DMS53 (cell line): ENCODE data around the gene PREX1.
"Not testable (repeated sequence)": the region's sequence is repeated elsewhere in the genome, so short reads cannot be mapped to it uniquely, and the experiment has no call there.

ENCODE experiments used
- DNase-seq: peaks from one replicate; lab custom pipeline; 2025; lab: John Stamatoyannopoulos, UW

Gene PREX1

DNA sequence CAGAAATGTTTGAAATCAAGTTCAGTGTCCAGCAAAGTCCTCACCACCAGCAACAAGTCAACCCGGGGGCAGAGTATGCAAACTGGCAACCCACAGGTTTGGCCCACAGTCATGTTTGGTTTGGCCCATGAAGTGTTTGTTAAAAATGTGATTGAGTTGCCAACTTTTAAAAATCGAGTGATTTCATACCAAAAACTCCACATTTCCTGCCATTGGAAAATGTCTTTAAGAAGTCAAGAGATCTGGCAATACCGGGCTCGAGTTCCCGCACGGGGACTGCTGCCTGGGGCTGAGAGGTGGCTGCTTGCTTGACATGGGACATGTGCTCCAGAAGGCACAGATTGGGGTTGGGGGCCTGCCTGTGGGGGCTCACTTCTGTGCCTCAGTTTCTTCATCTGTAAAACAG is 36.1 kb downstream of the PREX1 start:
- DNase-seq = no peak

DNA sequence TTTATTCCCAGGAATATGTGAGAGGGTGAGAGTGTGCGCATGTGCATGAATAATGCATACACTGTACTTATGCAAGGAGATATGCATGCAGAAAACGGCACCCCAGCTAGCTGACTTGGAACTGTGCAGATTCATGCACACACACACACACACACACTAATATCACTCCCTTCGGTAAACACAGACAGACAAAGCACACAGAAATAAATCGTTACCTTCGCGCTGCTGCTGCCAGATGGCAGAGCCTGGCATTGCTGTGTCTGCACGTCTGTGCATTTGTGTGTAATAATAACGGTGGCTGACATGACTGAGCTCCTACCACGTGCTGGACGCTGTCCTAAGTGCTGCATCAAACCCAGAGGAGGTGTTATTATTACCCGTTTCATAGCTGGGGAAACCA is 36.8 kb downstream of the PREX1 start:
- DNase-seq = no peak

DNA sequence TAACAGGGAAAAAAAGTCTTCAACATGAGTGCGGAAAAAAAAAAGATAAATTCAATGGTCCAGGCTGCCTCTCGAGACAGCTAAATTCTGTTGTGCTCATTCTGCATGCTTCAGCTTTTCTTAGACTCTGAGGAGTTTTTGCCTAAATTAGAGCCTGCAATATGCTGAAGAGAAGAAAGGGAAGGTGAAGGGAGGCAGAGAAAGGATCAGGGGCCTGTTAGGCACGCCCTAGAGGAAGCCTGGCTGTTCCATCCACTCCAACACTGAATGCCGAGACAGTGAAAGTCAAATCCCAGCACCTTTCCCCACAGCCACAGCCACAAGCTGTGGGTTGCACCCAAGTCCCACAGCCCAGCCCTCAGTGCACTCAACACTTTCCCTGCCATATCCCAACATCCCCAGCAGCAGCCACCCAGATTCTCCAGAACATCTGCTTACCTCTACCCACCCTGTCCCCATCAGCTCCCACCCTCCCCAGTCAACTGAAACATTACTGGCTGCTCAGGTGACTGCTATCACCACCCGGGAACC is 37.3 kb downstream of the PREX1 start:
- DNase-seq = no peak

DNA sequence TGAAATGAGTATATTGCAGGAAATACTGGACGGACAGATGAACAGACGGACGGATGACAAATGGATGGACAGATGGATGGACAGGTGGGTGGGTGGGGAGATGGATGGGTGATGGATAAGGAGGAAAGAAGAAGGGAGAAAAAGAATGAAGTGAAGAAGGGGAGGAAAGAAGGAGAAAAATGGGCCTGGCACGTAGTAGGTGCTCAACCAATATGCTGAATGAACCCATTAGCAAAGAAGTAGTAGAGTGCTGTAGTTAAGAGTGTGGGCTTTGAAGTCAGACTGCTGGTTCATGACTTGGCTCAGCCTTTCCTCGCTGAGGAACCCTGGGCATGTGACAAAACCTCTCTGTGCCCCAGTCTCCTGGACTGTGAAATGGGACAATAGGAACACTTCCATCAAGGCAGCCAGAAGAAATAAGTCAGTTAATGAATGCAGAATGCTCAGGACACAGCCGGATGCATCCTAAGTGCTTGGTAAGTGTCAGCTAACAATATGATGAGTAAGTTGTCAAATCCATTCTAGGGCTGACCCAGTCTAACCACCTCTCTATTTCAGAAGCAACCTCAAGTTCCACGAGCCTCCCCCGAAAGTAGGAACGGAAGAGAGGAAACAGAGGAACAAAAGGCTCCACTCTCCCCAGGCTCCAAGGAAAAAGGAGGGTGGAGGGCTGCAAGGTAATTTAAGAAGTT is 37.9 kb downstream of the PREX1 start:
- no peak for DNase-seq

DNA sequence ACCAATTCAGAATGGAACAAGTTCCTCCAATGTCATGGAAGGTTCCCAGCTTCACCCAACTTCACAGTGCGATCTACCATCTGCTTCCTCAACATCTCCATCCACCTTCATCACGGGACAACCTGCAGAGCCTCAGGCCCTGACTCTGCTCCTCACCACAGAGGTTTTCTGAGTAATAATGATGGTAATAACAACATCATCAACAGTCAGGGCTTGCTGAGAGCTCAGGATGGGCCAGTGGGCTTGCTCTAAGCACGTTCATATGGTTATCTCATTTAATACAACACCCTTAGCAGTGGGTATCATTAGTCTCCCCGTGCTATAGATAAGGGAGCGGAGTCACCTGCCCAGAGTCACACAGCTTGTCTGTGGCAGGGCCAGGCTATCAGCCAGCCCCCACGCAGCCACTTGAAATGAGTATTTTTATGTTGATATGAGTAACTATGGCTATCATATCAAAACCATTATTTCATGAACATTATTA is 38.6 kb downstream of the PREX1 start:
- DNase-seq = no peak

DNA sequence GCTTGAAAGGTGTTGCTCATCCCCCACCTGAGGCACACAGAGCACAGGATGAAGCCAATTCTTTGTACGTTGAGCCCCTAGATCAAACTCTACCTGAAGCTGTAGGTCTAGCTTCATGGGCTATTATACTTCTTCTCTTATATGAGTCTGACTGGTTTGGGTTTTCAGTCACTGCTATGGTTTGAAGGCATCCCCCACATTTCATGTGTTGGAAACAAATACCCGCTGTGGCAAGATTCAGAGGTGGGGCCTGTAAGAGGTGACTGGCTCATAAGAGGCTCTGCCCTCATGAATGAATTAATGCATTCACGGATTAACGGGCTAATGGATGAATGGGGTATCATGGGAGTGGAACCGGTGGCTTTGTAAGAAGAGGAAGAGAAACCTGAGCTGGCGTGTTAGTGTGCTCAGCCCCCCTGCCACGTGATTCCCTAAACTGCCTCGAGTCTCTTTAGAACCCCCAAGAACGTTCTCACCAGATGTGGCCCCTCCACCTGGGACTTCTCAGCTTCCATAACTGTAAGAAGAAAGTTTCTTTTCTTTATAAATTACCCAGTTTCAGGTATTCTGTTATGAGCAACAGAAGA is 39.2 kb downstream of the PREX1 start:
- DNase-seq = no peak

DNA sequence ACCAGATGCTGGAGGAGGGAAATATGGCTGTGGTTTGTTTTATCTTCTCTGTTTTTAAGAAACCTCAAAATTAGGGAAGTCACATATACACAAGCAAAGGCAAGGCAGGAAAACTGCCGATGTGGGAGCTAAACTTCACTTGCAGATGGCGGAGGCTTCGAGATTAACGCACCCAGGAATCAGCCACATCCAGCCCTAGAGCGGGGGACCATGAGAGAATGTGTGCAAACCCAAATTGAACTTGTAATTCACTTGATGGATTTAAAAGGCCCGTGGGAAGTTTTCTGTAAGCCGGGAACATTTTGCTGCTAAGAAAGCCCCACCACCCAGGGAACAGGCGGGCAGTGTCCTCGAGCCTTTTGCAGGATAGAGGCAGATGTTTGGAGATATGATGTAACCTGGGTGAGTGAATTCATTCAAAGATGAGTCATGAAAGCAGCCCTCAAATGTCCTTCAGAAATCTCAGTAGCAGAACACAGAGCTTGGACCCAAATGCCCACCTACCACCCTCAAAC is 39.9 kb downstream of the PREX1 start:
- DNase-seq = peak; percentile 22

DNA sequence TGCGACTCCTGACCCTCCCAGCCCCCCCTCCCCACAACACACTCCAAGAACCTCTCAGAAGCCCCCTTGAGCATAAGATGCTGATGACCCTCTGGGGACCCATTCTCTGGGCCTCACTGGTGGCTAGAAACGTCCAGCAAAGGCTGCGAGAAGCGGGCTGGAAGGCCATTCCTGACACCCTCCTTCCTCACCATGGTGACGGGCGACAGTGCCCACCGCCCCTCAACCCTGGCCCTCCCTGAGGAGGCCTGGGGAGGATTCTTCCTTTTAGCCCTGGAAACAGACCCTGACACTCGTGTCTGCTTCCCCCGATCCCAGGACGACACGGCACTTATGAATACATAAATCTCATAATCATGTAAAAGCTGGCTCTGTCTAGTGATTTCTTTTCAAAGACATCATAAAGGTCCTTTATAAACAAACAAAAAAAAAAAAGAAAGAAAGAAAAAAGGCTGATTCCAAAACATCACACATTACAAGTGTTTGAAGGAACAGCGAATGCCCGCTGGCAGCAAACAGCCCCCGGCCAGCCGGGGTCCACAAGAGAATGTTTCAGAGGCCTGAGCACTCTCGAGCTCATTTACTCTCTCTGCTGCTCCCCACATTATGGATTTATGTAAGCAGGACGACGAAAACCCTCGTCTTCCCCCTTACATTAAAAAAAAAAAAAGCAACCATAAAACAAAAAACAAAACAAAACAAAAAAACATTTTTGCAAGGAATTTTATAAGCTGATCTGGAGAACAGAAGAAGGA is 40.7 kb downstream of the PREX1 start:
- no peak for DNase-seq

DNA sequence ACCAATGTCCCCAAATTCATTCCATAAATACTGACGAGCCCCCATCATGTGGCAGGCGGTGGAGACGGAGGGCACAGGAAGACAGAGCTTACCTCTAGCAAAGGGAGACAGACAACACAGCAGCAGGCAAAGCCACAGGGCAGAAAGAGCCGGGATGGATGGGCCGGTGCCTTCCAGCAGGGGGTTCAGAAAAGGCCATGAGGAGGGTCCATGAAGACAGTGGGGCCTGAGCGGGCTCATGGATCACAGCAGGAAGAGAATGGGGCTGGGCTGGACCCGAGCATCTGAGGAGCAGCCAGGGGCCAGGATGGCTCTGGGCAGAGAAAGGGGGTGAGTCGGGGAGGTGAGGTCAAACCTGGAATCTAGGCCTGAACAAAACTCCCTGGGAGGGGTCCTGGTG is 42.0 kb downstream of the PREX1 start:
- DNase-seq = no peak

DNA sequence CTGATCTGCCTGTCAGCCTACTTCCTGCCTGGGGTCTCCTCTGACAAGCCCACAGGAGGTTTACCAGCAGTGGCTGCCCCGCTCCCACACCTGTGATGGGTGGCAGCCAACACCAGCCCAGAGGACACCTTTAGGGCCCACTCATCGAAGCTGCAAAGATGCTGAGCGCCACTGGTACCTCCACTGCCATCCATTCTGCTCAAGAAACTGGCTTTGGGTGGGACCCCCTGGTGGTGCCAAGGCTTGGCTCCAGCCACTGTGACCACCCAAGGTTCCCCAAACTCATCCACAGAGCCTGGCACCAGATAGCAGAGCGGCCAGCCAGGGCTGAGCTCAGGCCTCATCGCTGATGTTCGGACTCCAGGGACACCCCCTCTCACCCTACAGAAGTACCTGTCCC is 42.5 kb downstream of the PREX1 start:
- DNase-seq = no peak

DNA sequence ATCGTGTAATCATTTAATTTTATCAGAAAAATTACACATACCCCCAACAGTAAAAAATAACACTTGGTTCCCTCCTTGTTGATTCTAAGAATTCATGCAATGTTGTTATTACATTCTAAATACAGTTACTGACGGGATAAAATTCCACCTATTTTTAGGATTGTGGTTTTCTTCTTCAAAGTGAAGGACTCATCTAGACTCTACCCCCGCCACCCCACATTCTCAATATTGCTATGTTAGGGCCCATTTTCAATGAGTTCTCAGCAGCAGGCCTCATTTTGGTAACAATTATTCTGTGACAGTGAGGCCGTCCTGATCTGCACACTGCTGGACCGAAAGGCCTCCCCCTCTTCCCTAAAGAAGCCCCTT is 43.5 kb downstream of the PREX1 start:
- no peak for DNase-seq

DNA sequence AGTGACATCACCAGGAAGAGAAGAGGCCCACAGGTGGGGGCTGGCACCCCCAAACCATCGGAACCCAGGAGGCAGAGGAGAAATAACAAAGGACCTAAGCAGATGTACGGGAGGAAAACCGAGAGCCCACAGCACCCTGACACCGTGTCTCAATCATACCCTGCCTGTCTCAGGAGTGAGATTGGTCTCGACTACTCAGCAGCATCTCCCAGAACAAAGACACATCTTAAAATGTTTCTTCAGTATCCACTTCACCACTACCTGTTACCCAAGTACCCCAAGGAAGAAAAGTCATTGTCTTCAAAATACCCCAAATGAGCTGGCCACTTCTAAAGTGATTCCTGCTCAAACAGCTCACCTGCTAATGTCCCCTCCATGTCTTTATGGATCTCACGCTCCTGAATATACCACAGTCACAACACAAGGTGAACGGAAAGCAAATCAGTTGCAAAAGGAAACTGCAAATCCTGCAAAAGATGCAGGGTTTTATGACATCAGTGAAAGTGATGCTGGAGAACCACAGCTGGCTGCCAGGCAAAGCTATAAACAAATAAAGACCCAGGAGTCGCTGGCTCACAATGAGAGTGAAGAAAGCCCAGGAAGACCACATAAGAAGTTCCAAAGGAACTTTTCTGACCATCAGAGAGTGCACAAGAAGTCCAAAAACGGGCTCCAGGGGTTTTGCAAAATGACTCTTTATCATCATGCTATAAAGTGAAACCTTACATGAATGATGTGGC is 44.1 kb downstream of the PREX1 start:
- no peak for DNase-seq

DNA sequence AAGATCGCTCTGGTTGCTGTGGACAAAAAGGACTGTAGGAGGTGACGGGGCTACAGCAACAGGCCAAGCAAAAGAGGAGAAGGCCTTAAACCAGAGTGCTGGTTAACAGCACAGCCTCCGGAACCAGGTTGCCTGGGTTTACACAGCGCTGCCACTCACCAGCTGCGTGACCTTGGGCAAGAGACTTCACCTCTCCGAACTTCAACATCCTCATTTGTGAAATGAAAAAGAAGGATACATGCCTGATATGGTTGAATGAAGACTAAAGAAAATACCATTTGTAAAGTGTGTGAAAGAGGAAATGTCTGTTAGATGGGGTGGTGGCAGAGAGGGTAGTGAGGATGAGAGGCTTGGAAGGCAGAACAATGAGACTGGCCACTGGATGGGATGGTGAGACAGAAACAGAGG is 44.9 kb downstream of the PREX1 start:
- DNase-seq = no peak

DNA sequence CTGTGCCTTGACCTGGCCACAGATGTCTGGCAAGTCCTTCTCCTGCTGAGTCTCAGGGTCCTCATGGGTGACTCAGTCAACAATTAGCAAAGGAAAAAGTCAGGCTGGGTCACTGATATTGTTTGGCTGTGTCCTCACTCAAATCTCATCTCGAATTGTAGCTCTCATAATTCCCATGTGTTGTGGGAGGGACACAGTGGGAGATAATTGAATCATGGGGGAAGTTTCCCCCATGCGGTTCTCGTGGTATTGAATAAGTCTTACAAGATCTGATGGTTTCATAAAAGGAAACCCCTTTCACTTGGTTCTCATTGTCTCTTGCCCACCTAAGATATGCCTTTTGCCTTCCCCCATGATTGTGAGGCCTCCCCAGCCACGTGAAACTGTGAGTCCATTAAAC is 45.7 kb downstream of the PREX1 start:
- no peak for DNase-seq

DNA sequence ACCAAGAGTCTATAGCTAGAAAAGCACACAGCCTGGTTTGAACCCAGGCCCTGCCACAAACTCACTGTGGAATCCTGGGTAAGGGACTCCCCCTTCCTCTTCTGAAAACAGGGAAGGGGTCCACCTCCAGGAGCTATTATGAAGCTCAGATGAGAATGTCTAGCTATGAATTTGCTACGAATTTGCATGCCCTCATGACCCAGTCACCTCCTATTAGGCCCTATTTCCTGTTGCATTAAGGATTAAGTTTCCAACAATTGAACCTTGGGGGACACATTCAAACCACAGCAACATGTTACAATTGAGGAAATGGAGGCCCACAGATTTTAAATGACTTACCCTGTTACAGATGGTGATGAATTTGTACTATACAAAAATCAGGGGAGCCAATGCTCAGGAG is 46.2 kb downstream of the PREX1 start:
- DNase-seq = no peak

DNA sequence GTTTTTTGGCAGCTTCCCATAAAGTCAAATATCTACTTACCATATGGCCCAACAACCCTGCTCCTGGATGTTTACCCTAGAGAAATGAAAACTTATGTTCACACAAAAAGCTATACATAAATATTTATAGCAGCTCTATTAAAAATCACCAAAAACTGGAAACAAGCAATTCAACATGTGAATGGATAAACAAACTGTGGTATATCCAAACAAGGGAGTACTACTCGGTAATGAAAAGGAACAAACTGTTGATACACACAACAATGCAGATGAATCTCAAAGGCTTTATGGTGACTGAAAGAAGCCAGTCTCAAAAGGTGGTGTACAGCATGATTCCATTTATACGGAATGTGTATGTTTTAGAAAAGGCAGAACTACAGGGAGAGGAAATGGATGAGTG is 48.4 kb downstream of the PREX1 start:
- no peak for DNase-seq

DNA sequence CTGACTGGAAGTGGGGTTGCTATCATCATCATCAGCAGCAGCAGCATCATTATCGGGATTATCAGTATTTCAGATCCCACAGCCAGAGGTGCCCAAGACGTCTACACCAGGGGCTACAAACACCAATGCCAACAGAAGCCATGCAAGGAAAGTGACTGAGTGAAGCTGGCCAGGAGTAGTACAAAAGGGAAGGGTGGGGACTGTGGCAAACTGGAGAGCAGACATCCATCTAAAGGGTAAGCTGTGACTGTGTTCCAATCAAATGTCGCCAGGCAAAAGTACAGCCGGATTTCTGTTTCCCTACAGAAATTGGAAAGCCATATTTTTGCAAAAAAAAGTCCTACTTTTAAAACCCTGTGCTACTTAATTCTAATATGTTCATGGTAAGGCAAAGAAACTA is 50.0 kb downstream of the PREX1 start:
- DNase-seq = no peak

DNA sequence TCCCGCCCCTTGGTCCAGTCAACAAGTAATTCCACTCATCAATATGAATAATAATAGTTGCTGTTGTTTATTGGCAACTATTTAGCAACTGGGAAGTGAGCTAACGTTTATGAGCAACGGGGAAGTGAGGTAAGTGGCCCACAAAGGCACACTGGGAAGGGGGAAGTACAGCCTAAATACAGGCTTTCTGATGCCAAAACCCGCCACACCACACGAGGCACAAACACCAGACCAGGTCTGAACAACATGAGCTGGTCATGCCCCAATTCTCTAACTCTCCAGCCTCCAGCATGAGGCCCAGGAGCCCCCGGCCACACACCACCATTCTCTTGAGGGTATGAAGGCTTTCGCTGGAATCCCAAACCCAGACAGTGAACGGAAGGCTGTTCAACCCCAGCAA is 50.8 kb downstream of the PREX1 start:
- DNase-seq = no peak

DNA sequence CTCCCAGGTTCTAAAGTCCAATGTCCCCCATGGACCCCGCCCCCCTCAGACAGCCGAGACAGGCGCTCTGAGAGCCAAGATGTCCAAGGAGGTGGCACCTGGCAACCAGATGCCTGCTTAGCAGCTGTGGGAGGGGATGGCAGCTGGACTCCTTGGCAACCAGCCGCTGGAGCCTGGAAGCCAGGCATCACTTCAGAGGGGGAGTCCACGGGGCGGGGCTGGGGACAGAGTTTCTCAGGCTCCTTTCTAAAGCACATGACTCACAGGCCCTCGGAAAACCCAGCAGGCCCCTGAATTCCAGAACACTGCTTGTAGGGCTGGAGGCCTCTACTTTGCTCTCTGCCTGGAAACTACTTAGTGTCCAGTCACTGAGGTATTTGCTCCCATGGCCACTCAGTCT is 51.5 kb downstream of the PREX1 start:
- no peak for DNase-seq

DNA sequence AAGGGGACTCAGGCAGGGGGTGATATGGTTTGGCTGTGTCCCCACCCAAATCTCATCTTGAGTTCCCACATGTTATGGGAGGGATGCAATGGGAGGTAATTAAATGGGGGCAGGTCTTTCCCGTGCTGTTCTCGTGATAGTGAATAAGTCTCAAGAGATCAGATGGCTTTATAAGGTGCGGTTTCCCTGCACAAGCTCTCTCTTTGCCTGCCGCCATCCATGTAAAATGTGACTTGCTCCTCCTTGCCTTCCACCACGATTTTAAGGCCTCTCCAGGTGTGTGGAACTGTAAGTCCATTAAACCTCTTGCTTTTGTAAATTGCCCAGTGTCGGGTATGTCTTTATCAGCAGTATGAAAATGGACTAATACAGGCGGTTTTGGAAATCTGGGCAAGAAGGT is 52.3 kb downstream of the PREX1 start:
- DNase-seq = not testable (repeated sequence)

DNA sequence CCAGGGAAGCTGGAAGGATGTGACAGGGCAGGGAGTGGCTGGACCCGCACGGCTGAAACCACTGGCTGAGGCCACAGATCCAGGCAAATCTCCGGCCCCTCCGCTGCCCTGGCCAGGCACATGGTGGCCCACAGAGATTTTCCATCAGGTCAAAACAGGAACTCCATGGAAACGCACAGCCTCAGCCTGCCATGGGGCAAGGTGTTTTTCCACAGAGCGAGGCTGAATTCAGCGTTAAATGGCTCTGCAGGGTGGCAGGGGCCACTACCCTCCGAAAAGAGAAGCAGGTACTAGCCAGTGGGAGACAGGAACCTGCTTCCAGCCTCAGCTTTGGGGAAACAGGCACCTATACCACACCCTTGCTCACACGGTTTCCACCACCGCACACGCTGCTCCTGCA is 53.1 kb downstream of the PREX1 start:
- no peak for DNase-seq

DNA sequence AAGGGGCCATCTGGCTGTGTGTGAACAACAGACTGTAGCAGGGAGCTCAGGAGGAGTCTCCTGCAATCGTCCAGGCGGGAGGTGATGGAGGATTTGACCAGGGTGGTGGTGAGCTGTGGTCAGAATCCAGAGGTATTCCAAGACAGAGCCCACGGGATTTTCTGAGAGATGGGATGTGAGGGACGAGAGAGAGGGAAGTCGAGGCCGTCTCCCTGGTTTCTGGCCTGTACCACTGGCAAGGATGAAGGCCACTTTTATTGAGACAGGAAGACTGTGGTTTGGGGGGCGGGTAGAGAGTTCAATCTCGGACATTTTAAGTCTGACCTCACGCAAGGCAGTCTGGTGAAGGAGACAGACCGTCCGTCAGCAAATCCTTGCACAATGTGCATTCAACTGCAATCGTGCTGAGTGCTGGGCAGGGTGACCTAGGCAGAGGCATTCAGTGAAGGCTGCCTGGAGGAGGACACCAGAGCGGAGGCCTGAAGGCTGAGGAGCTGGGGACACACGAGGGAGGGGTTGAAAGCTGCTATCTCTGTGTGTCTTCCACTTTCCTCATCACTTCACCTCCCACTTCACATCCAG is 53.9 kb downstream of the PREX1 start:
- no peak for DNase-seq
